Neural cell (in vitro differentiated cells): ENCODE data around the gene TMIGD3. TPM values are rescaled to one million over a fixed set of nuclear protein-coding genes. Genes with fewer than 3 reads are reported as not detected.

Source experiments
- H2AFZ ChIP-seq: fragments of 200-600, 300-800 bp; sonication (generic), shearing (Covaris generic); 2 replicates; pipeline ENCODE4 v1.6.0; 2014; ENCODE audit warnings: low read depth, mild to moderate bottlenecking, antibody characterized with exemption, low read length, moderate library complexity
- H3F3A ChIP-seq: fragments of 200-600 bp; shearing (Covaris generic); 2 replicates; pipeline ENCODE4 v1.6.1; 2016; ENCODE audit warnings: mild to moderate bottlenecking, moderate library complexity, mixed read lengths, antibody characterized with exemption, low read length; ENCODE audit not compliant: insufficient read depth, poor library complexity, severe bottlenecking
- H3K27ac ChIP-seq: fragments of 200-600, 300-800 bp; sonication (generic), shearing (Covaris generic); 2 replicates; pipeline ENCODE4 v1.5.1; 2014; ENCODE audit warnings: mild to moderate bottlenecking, low read length, moderate library complexity
- H3K27me3 ChIP-seq: fragments of 300-800, 200-600 bp; sonication (generic), shearing (Covaris generic); 2 replicates; pipeline ENCODE4 v1.6.0; 2014; ENCODE audit warnings: mild to moderate bottlenecking, low read depth, low read length, moderate library complexity; ENCODE audit not compliant: insufficient read depth
- H3K36me3 ChIP-seq: fragments of 300-800, 200-600 bp; sonication (generic), shearing (Covaris generic); 2 replicates; pipeline ENCODE4 v1.5.1; 2014; ENCODE audit warnings: mild to moderate bottlenecking, antibody characterized with exemption, low read length, moderate library complexity; ENCODE audit not compliant: insufficient read depth
- H3K4me2 ChIP-seq: fragments of 300-800, 200-600 bp; sonication (generic), shearing (Covaris generic); 2 replicates; pipeline ENCODE4 v1.6.0; 2014; ENCODE audit warnings: mild to moderate bottlenecking, low read length
- H3K4me3 ChIP-seq: fragments of 300-800, 200-600 bp; sonication (generic), shearing (Covaris generic); 2 replicates; pipeline ENCODE4 v1.5.1; 2014; ENCODE audit warnings: mild to moderate bottlenecking, low read length, moderate library complexity
- H3K79me2 ChIP-seq: fragments of 200-600 bp; shearing (Covaris generic); replicated peaks from 2 replicates; pipeline ENCODE4 v1.6.0; 2014; ENCODE audit warnings: mild to moderate bottlenecking, low read length, moderate library complexity; ENCODE audit not compliant: insufficient read depth
- H3K9ac ChIP-seq: fragments of 300-800, 200-600 bp; sonication (generic), shearing (Covaris generic); 2 replicates; pipeline ENCODE4 v1.6.1; 2016; ENCODE audit warnings: mild to moderate bottlenecking, low read length, mixed read lengths
- H3K9me2 ChIP-seq: fragments of 200-600 bp; shearing (Covaris generic); 2 replicates; pipeline ENCODE4 v1.6.1; 2016; ENCODE audit warnings: mild to moderate bottlenecking, low read length, mixed read lengths; ENCODE audit not compliant: insufficient read depth
- H3K9me3 ChIP-seq: fragments of 200-600, 300-800 bp; sonication (generic), shearing (Covaris generic); 2 replicates; pipeline ENCODE4 v1.6.1; 2016; ENCODE audit warnings: mild to moderate bottlenecking, mixed run types, low read length, moderate library complexity, mixed read lengths
- H4K20me1 ChIP-seq: fragments of 200-600 bp; shearing (Covaris generic); 2 replicates; pipeline ENCODE4 v1.6.1; 2016; ENCODE audit warnings: mild to moderate bottlenecking, mixed run types; ENCODE audit not compliant: insufficient read depth
- CTCF ChIP-seq: fragments of 450-650 bp; IDR thresholded peaks from 2 replicates; pipeline ENCODE4 v1.5.1; 2014; ENCODE audit warnings: antibody characterized with exemption, mild to moderate bottlenecking, moderate library complexity; ENCODE audit not compliant: poor library complexity, severe bottlenecking
- EP300 ChIP-seq: fragments of 450-650 bp; conservative IDR thresholded peaks from 2 replicates; pipeline ENCODE4 v1.6.1; 2014; ENCODE audit warnings: antibody characterized with exemption, mild to moderate bottlenecking, moderate library complexity; ENCODE audit not compliant: poor library complexity, severe bottlenecking
- EZH2 ChIP-seq: fragments of 200-600, 300-800 bp; shearing (Covaris generic), sonication (generic); IDR thresholded peaks from 2 replicates; pipeline ENCODE4 v1.6.1; 2014; ENCODE audit warnings: antibody characterized with exemption, low read length, borderline replicate concordance, mild to moderate bottlenecking; ENCODE audit not compliant: insufficient read depth, poor library complexity, severe bottlenecking
- MXI1 ChIP-seq: fragments of 450-650 bp; conservative IDR thresholded peaks from 2 replicates; pipeline ENCODE4 v1.6.1; 2014; ENCODE audit warnings: antibody characterized with exemption, mild to moderate bottlenecking; ENCODE audit not compliant: poor library complexity, severe bottlenecking
- POLR2AphosphoS5 ChIP-seq: IDR thresholded peaks from 2 replicates; pipeline ENCODE4 v1.6.1; 2012
- RAD21 ChIP-seq: fragments of 450-650 bp; conservative IDR thresholded peaks from 2 replicates; pipeline ENCODE4 v1.6.1; 2014; ENCODE audit warnings: antibody characterized with exemption, mild to moderate bottlenecking, moderate library complexity
- REST ChIP-seq: IDR thresholded peaks from 2 replicates; pipeline ENCODE4 v1.6.1; 2012; ENCODE audit warnings: borderline replicate concordance
- SMC3 ChIP-seq: fragments of 450-650 bp; conservative IDR thresholded peaks from 2 replicates; pipeline ENCODE4 v1.6.1; 2014; ENCODE audit warnings: antibody characterized with exemption, mild to moderate bottlenecking, moderate library complexity; ENCODE audit not compliant: poor library complexity
- TAF1 ChIP-seq: IDR thresholded peaks from 2 replicates; pipeline ENCODE4 v1.6.1; 2012; ENCODE audit warnings: low read depth
- polyA plus RNA-seq: library from polyadenylated mRNA; depleted of rRNA; stranded (reverse); fragments of >200 nt; gene quantifications from 2 replicates; pipeline ENCODE4 v1.2.3, GENCODE V29; 2014

Gene TMIGD3
- polyA plus RNA-seq, 1 donor from 2014 or later: not detected

GRCh38 chr1:111496398-111496797 lies 7.0 kb downstream of the TMIGD3 start:
- Histone ChIP-seq H4K20me1 (no peaks in the 10 kb centered on the region), H3K9me2 (no peaks in the 10 kb centered on the region), H3K9ac (no peak overlapping the region), H3K27ac (no peak overlapping the region), H3K4me3 (no peak overlapping the region), H3F3A (no peaks in the 10 kb centered on the region), H2AFZ (no peak overlapping the region), H3K9me3 (no peaks in the 10 kb centered on the region), H3K79me2 (no peaks in the 10 kb centered on the region), H3K27me3 (no peaks in the 10 kb centered on the region), H3K4me2 (no peak overlapping the region), H3K36me3 (no peaks in the 10 kb centered on the region)
- TF ChIP-seq RAD21: no peak
- no peak for TF ChIP-seq EZH2
- TF ChIP-seq CTCF: no peak
- TF ChIP-seq TAF1: no peak
- no peak for TF ChIP-seq REST
- no peak for TF ChIP-seq MXI1
- no peak for TF ChIP-seq POLR2AphosphoS5
- no peak for TF ChIP-seq SMC3
- TF ChIP-seq EP300: no peak

- no peak overlapping the region for H3K9ac ChIP-seq
- H3K79me2 ChIP-seq: no peaks in the 10 kb centered on the region
- TF ChIP-seq RAD21 (no peak), MXI1 (no peak), POLR2AphosphoS5 (no peak), CTCF (no peak), TAF1 (no peak), EP300 (no peak), REST (no peak), SMC3 (no peak), EZH2 (no peak)
- H3K4me3 ChIP-seq: no peak overlapping the region
- H2AFZ ChIP-seq: no peak overlapping the region
- H3F3A ChIP-seq: no peaks in the 10 kb centered on the region
- H3K27me3 ChIP-seq: no peaks in the 10 kb centered on the region
- H3K9me2 ChIP-seq: no peaks in the 10 kb centered on the region
- H4K20me1 ChIP-seq: no peaks in the 10 kb centered on the region
- H3K36me3 ChIP-seq: no peaks in the 10 kb centered on the region
- H3K9me3 ChIP-seq: no peaks in the 10 kb centered on the region
- no peak overlapping the region for H3K4me2 ChIP-seq
- no peak overlapping the region for H3K27ac ChIP-seq
These were observed 12.4 kb downstream of the TMIGD3 start for GRCh38 chr1:111491070-111491469.
